GM18517 (cell line): Measurements from ENCODE around the gene SHQ1.
A peak's percentile ranks its signal among the peaks of the same experiment; 100 is the strongest.

Experiments used
- ATAC-seq: cut with Tn5 transposase; IDR thresholded peaks from one replicate; pipeline ENCODE4 v1.9.1; 2021; ENCODE audit warnings: mild to moderate bottlenecking, moderate library complexity; ENCODE audit not compliant: unreplicated experiment

The SHQ1 gene

DNA sequence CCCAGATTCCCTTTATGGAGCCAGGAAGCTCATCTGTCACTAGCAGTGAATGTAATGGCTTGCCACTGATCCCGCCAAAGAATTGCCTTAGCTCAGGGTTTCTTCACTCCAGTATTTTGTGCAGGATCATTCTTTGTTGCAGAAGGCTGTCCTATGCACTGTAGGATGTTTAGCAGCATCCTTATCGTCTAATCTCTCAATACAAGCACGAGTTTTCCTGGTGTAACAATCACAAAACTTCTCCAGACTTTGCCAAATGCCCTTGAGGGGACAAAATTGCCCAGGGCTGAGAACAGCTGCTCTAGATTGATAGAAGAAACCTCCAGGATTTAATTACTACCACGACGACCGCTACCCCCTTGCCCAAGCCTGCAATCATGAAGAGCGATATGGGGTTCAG lies 6.8 kb upstream of the SHQ1 start:
- ATAC-seq = no peak

DNA sequence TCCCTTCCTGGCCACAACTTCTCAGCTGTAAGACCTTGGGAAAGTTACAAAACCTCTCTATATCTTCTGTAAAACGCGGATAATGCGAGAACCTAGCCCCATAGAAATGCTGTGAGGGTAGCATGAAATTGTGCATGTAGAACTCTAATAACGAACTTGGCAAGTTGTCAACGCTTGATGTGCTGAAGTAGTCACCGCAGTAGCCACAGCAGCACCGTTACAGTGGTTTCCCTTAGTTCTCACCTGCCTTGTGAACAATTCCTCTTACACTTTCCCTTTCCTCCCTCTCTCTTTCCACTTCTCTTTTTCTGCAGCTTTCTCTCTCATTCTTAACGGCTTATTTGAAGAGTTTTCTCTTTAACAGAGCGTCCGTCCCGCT lies 447 bp upstream of the SHQ1 start:
- ATAC-seq = peak; percentile 35

DNA sequence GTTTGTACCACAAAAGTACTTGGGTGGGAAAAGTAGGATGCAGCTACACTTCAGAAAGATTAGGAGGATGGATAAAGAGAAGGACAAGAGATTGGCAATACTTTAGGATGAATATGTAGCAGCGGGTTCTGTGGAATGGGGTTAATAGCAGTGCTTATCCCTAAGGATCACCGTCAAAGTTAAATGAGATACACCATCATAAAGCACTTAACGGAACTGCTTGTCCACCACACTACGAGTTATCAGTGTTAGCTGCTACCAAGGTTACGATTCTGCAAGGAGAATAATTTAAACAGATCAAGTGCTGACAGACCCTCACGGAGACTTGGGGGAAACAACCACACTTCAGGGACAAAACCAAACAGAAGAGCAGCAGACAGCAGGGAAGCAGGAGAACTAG lies 963 bp downstream of the SHQ1 start:
- no peak for ATAC-seq

DNA sequence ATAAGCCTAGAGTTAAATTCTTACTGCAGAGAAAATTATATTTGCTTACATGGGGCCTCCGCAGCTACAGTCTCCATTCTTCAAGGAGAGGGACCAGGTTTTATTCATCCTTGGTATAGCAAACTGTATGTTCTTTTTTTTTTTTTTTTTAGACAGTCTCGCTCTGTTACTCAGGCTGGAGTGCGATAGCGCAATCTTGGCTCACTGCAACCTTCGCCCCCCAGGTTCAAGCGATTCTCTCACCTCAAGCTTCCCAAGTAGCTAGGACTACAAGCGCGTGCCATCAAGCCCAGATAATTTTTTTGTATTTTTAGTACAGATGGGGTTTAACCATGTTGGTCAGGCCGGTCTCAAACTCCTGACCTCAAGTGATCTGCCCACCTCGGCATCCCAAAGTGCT lies 2.1 kb downstream of the SHQ1 start:
- no peak for ATAC-seq

DNA sequence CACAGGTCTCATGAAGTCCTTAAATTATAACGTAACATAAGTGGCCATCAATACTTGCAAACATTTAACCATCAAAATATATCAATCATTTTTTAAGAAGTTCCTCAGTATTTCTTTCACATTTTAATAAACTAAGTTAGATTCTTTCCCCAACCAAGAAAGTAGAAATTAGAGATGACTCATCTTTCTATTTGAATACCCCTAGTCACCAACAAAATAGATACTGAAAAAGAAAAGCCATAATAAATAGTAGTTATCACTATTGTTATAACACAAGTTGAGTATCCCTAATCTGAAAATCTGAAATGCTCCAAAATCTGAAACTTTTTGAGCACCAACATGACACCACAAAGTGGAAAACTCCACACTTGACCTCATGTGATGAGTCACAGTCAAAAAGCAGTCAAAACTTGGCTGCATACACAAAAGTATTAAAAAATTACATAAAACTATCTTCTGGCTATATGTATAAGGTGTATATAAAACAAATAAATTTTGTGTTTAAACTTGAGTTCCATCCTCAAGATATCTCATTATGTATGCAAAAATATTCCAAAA lies 3.7 kb downstream of the SHQ1 start:
- no peak for ATAC-seq

DNA sequence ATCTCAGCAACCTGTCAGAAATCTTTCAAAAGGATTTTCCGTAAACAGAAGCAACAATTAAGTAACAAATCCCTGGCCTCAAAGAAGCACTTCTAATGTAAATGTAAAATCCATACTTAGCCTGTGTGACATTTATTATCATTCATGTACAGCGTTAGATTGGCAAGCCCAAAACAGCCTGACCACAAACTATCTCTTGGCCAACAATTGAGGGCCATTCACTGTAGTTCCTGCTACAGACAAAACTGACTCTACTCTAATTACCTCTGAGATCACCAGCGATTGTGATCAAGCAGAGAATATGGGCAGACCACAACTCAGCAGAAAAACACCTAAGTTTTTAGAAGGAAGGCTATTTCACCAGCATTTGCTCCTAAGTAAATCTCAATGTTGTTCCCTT lies 9.2 kb downstream of the SHQ1 start:
- no peak for ATAC-seq

DNA sequence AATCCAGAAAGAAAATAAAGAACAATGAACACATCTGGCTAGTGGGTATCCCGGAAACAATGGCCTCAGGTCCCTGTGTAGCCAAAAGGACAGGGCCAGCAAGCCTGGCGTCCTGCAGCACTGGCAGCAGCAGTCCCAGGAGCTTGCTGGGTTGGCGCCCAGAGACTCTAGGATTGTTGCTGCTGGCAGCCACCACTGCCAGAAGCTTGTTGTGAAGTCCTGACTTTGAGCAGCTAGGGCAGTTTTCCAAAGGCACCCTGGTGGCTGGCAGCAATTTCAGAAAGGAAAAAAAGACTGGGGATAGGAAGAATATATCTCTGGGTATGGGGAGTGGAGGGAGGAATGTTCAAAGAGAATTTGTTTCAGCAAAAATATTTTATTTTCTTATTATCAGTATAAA lies 11.3 kb downstream of the SHQ1 start:
- ATAC-seq = no peak

DNA sequence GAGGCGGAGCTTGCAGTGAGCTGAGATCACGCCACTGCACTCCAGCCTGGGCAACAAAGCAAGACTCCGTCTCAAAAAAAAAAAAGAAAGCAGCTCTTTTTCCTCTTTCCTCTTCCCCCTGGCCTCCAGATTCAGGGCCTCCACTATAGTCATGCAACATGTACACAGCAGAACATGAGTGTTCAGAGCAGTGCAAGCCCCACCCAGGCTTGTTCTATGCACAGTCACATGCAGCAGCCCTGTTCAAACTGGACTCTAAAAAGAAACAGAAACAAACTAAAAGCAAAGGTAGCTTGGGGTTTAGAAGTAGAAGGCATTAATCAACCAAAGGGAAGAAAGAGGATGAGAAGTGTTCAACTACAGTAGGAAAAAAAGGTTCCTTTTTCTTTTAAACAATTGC lies 11.8 kb downstream of the SHQ1 start:
- no peak for ATAC-seq

DNA sequence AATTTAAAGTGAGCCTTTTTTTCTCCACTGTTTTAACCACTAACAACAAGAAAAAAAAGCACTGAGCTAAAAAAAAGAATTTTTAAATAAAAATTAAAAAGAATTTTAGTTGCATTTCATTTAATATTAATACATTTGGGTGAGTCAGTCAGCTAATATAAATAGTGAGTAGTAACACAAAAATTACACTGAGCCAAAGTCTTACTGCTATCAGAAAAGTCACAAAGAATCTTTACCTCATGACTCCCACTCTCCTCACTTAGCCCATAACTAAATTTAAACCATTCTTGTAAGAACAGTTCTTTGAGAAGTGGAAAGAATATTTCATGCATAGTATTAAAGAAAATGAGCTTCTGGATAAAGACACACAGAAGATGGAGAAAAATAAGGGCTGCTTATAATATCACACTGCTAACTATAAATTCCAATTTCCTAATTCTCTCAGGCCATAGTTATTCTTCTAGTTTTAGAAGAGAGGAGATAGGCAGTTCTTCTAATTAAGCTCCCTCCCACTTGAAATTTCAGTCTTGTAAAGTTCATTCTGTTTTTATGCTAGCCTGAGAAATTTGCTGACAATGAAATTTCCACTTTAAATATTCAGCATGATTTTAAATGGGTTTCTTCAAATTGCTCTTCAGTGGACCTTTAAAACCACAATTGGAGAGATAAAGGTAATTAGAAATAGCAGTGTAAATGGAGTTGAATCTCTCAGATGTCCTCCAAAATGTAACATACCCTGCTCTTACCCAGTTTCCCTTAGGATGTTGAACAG lies 17.6 kb downstream of the SHQ1 start:
- ATAC-seq = no peak

DNA sequence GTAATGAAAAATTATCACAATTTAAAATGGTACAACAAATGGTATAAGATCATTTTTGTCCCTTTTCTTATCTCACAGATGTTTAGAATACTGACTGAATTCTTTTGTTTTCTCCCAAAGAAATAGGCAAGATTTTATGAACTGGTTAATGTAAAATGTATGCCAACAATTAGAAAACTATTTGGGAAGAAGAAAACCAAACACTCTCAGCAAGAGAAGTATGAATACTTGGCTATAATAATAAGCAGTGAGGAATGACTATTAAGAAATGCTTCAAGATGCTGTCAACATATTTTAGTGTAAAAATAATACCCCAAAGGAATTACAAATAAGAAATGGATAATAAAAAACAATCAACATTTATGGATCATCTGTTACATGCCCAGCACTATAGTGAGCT lies 18.5 kb downstream of the SHQ1 start:
- ATAC-seq = no peak

DNA sequence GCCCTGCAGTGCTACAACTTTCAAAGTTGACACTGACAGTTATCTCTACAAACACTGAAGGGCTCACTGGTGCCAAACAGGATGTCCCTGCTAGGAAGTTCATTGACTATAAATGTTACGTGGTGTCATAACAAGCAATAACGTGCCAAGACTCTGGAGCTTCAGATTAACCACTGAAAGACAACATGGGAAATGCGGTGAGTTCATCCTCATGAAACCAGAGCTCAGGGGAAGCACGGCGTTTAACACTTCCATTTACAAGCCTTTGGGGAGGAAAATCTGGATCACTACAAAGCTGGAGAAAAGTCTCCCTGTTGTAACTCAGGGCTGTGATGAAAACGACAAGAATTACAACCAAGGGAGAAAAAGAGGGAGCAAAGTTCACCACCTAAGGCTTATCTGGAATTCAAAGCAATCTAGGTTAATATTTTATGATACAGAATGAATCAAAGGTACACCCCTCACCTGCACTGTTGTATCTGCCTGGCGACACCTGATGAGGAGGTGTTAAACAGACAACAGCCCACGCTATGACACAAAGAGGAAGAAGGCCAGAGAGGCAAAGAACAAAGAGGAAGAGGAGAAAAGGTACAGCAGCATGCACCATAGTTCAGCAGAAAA lies 27.0 kb downstream of the SHQ1 start:
- no peak for ATAC-seq

DNA sequence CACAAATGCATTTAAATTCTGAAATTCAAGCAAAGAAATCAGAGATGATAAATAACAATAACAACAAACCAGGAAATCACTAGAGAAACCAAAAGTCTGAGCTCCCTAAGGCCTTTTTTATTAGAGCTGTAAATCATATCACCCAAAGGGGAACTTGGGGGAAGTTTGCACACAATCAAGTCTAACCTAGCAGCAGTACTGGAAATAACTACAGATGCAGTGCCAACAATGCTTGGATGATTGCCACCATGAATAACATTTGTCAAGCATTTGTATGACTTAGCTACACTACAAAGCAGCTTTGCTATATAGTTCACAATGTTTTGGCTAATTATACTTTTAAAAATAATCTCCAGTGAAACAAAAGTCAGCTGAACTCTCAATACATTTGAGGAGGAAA lies 27.8 kb downstream of the SHQ1 start:
- no peak for ATAC-seq

DNA sequence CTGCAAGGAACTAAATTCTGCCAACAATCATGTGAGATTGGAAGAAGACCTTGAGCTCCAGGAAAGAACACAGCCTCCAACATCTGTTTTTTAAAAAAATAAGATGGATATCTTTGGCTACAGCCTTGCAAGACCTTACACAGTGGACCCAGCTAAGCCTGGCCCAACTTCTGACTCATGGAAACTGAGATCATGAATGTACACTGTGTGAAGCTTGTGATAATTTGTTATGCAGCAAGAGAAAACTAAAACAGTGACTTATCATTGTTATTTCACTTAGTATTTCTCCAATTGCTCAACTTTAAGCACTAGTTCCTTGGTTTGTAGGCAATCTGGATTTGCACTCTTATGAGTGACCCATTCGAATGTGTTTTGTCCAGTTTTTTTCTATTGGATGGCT lies 29.3 kb downstream of the SHQ1 start:
- no peak for ATAC-seq

DNA sequence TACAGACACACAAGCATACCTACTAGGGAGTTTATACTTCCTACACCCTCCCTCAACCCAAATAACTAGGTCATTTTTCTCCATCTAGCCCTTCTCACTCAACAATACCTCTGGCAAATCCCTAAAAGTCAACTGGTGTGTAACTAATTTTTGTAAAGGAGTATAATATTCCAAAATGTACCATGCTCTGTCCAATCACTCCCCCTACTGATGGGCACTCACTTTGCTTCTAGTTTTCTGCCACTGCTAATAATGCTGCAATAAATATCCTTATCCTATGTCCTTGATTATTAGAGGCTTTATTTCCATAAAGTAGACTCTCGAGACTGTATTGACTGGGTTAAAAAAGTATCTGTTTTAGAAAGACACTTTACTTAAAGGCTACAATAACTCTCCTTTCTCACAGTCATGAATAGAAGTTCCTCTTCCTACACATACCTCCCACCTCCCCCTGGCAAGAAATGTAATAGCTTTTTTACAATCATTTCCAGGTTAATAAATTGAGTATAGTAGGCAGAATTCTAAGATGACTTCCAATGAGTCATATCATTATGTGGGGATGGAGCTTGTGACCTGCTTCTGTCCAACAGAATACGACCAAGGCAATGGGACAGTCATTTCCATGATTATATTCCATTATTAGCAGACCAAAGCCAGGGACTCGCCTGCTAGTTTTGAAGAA lies 30.0 kb downstream of the SHQ1 start:
- no peak for ATAC-seq

DNA sequence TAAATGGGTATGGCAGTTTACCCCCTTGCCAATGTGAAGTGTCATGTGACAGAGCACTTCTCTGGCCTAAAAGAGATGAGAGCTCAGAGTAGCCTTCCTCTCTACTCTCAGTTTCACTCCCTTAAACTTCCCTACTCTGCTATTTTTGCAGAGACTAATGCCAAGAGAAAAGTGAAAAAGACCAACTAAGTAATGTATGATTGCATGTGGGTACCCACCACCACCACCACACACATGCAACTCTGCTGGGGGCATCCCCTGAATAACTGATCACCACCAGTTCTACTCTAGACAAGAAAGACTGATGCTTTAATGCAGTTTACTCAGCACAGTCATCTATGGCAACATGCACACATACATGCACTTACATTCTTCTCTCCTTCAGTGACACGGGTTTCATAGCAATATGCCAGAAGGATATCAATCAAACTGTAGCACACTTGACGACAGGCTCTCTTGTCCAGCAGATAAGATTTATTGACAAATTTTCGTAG lies 31.3 kb downstream of the SHQ1 start:
- ATAC-seq = peak; percentile 66

DNA sequence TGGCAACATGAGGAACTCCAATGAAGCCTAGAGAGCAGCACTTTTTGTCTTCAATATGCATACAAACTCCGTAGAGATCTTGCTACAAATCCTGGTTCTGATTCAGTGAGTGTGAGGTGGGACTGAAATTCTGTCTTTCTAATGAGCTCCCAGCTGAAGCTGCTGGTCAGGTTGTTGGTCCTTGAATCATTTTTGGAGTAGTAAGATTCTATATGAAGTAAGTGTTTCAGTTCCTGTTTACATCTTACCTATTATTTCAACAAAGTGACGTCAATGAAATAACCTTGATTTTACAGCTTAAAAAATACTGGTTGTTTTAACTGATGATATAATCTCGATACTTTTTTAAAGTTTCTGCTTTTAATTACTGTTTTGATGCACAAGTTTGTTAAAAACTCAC lies 33.9 kb downstream of the SHQ1 start:
- peak; percentile 68 for ATAC-seq

DNA sequence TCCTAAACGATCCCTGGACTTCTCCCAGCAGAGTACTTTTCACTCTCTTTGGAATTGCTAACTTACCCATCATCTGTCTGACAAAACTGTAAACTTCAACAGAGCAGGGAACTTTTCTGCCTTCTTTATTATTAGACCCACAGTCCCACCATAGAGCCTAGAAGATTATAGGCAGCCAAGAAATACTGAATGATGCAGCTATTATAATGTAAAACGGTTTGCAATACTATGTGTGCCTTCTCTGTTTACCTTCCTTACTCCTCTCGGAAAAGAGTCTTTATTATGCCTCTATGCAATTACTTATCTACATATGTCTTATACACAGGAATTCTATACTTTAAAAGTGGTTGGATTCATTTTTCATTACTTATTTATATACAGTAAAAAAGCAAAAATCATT lies 36.0 kb downstream of the SHQ1 start:
- ATAC-seq = no peak

DNA sequence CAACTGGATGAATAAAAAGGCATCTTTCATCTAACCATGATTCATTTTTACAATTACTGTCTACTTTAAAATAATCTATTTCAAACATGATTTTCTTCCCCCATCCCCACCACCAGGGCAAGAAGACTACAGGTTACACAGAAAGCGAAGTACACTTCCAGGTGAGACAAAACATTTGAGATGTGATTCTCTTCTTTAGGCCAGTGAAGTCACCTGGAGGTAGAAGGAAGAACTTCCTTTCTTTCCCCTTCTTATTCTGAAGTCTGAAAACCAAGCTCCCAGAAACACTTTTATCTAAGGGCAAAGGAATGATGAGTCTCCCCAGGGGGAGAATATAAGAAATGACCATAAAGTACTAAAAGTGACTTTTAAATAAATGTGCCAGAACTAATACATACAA lies 36.7 kb downstream of the SHQ1 start:
- no peak for ATAC-seq

DNA sequence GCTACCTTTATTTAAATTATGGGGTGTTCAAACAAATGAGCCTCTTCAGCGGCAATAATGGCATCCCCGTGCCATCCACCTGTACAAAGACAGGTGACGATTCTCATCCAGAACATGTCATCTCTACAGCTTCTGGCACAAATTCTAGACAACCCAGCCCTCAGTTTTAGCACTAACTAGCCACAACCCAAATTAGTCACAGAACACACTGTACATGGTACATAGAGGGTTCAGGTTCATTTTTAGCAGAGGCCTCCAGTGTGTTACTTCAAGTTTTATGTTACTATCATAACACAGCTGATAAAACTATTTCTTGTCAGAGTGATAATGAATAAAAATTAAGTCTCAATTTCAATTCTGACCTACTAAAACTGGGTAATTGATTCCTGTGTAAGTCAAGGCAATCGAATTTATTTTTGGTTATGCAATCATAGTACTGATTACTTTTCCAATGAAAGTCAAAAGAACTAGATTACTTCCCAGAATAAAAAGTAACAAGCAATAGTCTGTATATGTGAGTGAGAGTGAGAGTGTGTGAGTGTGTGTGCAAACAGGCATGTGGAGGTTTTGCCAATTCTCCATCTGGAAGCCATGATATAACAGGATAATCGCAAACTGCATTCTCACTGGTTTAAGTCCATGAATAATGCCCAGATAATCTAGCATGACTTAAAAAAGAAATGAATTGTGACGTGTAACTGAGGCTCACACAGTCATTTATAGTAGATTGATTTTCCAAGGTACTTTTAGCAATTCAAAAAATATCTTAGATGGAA lies 37.4 kb downstream of the SHQ1 start:
- no peak for ATAC-seq

DNA sequence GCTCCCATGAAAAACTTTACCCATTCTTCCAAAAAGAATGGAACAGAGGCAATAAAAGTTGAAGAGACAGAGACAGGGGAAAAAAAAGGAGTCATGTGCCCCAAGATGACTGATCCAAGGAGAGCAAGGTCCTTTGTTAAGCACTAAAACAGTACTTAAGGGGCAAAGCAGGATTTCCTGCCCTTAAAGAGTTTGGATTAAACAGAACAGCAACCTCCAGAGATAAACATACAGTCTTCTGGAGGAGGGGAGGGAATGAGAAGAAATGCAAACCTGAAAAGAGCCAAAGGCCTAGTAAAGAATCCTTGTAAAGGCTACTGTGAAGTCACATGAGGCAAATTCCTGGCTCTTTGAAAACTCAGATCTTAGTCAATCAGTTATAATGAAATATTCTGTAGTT lies 38.2 kb downstream of the SHQ1 start:
- ATAC-seq = no peak

DNA sequence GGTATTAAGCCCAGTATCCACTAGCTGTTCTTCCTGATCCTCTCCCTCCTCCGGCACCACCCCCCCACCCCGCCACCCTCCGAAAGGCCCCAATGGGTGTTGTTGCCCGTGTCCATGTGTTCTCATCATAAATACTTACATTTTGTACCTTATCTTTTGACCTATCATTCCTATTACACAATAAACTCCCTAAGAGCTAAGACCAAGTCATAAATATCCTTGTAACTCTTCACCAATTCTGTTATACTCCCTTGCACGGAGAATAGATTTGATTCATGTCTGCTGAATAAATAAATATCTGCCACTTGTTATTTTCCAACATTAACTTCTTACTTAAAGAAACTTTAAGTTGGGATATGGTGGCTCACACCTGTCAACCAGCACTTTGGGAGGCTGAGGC lies 43.9 kb downstream of the SHQ1 start:
- ATAC-seq = no peak
